Measurements from ENCODE around the gene IGF2BP3. TPM values are rescaled to one million over a fixed set of nuclear protein-coding genes. Genes with fewer than 3 reads are reported as not detected.

Gene IGF2BP3
- total and polyA plus RNA-seq, 2 donors (not counting 1 experiment from before 2014, with no cell fraction given) = 4.3 to 11.2 TPM

DNA sequence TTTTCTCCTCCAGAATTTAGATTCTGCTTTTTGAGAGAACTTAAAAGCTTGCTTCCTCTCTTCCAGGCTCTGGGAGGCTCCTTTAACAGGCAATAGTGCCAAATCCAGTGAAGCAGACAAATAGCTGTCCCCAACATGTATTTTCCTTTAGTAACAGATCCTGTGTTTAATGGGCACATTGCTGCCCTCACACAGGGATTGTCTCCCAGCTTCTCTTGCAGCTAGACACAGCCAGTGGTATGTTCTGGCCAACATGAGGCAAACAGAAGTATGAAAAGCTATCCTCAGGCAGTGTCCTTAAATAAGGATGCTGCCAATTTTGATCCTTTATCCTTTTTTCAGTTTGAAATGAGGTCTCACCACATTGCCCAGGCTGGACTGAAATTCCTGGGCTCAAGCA lies 132.9 kb downstream of the IGF2BP3 start:
- H3K27me3 ChIP-seq (ENCODE audit: control insufficient read depth, insufficient read depth, low read length) = no peaks in the 10 kb centered on the region
- H2AFZ ChIP-seq (ENCODE audit: low read length) = no peak overlapping the region
- no peak overlapping the region for H3K27ac ChIP-seq (ENCODE audit: insufficient read depth, low read length)
- no peak overlapping the region for H3K4me2 ChIP-seq (ENCODE audit: extremely low read depth, insufficient read depth, low read length)
- H3K4me3 ChIP-seq (replicated peaks in 1 of 4; ENCODE audit: control extremely low read depth in 1 of 4, insufficient read depth in 1 of 4, low read depth in 3 of 4, low read length in 4 of 4) = no peak overlapping the region
- H3K9me3 ChIP-seq (ENCODE audit: control insufficient read depth, insufficient read depth, low read depth, low read length) = no peaks in the 10 kb centered on the region
- peaks cover 11% of the 10 kb centered on the region for H3K4me1 ChIP-seq (ENCODE audit: control insufficient read depth, extremely low read depth, insufficient read depth, low read length)
- H3K79me2 ChIP-seq (ENCODE audit: control insufficient read depth, insufficient read depth, low read length) = no peaks in the 10 kb centered on the region
- no peak overlapping the region for H3K9ac ChIP-seq (ENCODE audit: insufficient read depth, low read length)
- no peaks in the 10 kb centered on the region for H3K36me3 ChIP-seq (ENCODE audit: control insufficient read depth, insufficient read depth, low read length)
- H4K20me1 ChIP-seq (ENCODE audit: control insufficient read depth, extremely low read depth, insufficient read depth, low read length) = no peaks in the 10 kb centered on the region
- TF ChIP-seq EZH2 (IDR thresholded peaks at IDR 0.05; ENCODE audit: low read length, missing control alignments) = no peak
- no peak for TF ChIP-seq CTCF (conservative IDR thresholded peaks at IDR 0.05 in 1 of 2, IDR thresholded peaks at IDR 0.05 in 1 of 2; ENCODE audit: low read depth in 1 of 2, low read length in 2 of 2)
- DNase-seq (ENCODE audit: low read depth in 2 of 2) = no peak

DNA sequence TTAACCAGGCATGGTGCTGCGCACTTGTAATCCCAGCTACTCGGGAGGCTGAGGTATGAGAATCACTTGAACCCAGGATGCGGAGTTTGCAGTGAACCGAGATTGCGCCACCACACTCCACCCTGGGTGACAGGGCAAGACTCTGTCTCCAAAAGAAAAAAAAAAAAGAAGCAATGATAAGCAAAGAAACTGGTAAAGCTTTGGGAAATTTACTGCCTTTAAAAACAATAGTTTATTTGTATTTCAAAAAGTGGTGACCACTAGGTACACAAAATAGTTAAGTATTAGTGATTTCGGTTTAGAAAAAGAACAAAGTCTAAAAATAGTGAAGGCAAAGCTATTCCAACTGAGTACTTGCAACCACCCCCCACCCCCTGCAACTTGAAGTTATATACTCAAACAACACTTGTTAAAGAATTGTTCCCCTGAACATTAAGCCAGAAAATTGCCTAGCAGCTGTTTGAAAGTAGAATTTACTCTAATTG lies 133.4 kb downstream of the IGF2BP3 start:
- TF ChIP-seq CTCF (conservative IDR thresholded peaks at IDR 0.05 in 1 of 2, IDR thresholded peaks at IDR 0.05 in 1 of 2; ENCODE audit: low read depth in 1 of 2, low read length in 2 of 2) (no peak), EZH2 (IDR thresholded peaks at IDR 0.05; ENCODE audit: low read length, missing control alignments) (no peak)
- Histone ChIP-seq H4K20me1 (ENCODE audit: control insufficient read depth, extremely low read depth, insufficient read depth, low read length) (no peaks in the 10 kb centered on the region), H3K27ac (ENCODE audit: insufficient read depth, low read length) (no peak overlapping the region), H3K4me3 (replicated peaks in 1 of 4; ENCODE audit: control extremely low read depth in 1 of 4, insufficient read depth in 1 of 4, low read depth in 3 of 4, low read length in 4 of 4) (no peak overlapping the region), H3K9me3 (ENCODE audit: control insufficient read depth, insufficient read depth, low read depth, low read length) (no peaks in the 10 kb centered on the region), H3K4me2 (ENCODE audit: extremely low read depth, insufficient read depth, low read length) (no peak overlapping the region), H3K9ac (ENCODE audit: insufficient read depth, low read length) (no peak overlapping the region), H3K27me3 (ENCODE audit: control insufficient read depth, insufficient read depth, low read length) (no peaks in the 10 kb centered on the region), H2AFZ (ENCODE audit: low read length) (no peak overlapping the region), H3K36me3 (ENCODE audit: control insufficient read depth, insufficient read depth, low read length) (no peaks in the 10 kb centered on the region), H3K79me2 (ENCODE audit: control insufficient read depth, insufficient read depth, low read length) (no peaks in the 10 kb centered on the region), H3K4me1 (ENCODE audit: control insufficient read depth, extremely low read depth, insufficient read depth, low read length) (peaks cover 8% of the 10 kb centered on the region)
- DNase-seq (ENCODE audit: low read depth in 2 of 2) = no peak

- no peak for DNase-seq (ENCODE audit: low read depth in 2 of 2)
- no peak overlapping the region for H2AFZ ChIP-seq (ENCODE audit: low read length)
- no peaks in the 10 kb centered on the region for H3K36me3 ChIP-seq (ENCODE audit: control insufficient read depth, insufficient read depth, low read length)
- H3K79me2 ChIP-seq (ENCODE audit: control insufficient read depth, insufficient read depth, low read length) = no peaks in the 10 kb centered on the region
- no peak for TF ChIP-seq CTCF (conservative IDR thresholded peaks at IDR 0.05 in 1 of 2, IDR thresholded peaks at IDR 0.05 in 1 of 2; ENCODE audit: low read depth in 1 of 2, low read length in 2 of 2)
- TF ChIP-seq EZH2 (IDR thresholded peaks at IDR 0.05; ENCODE audit: low read length, missing control alignments) = no peak
- H3K4me1 ChIP-seq (ENCODE audit: control insufficient read depth, extremely low read depth, insufficient read depth, low read length) = peaks cover 8% of the 10 kb centered on the region
- no peaks in the 10 kb centered on the region for H4K20me1 ChIP-seq (ENCODE audit: control insufficient read depth, extremely low read depth, insufficient read depth, low read length)
- H3K27me3 ChIP-seq (ENCODE audit: control insufficient read depth, insufficient read depth, low read length) = no peaks in the 10 kb centered on the region
- no peak overlapping the region for H3K27ac ChIP-seq (ENCODE audit: insufficient read depth, low read length)
- H3K4me2 ChIP-seq (ENCODE audit: extremely low read depth, insufficient read depth, low read length) = no peak overlapping the region
- no peak overlapping the region for H3K9ac ChIP-seq (ENCODE audit: insufficient read depth, low read length)
- H3K4me3 ChIP-seq (replicated peaks in 1 of 4; ENCODE audit: control extremely low read depth in 1 of 4, insufficient read depth in 1 of 4, low read depth in 3 of 4, low read length in 4 of 4) = no peak overlapping the region
- no peaks in the 10 kb centered on the region for H3K9me3 ChIP-seq (ENCODE audit: control insufficient read depth, insufficient read depth, low read depth, low read length)
Observed at GRCh38 chr7:23336086-23336485, 134.2 kb downstream of the IGF2BP3 start.
